ENCODE results near the gene KLHL3.
"Not testable (repeated sequence)": the region's sequence is repeated elsewhere in the genome, so short reads cannot be mapped to it uniquely, and the experiment has no call there.

The KLHL3 gene

GRCh38 chr5:137646761-137647160, 89.1 kb downstream of the KLHL3 start:
- DNase-seq (ENCODE audit: low spot score): no peak
- in situ Hi-C loops (cut with MboI; ENCODE audit: low pct_unique_long_range_greater_than_20kb, low sequenced_read_pairs, unreplicated experiment): no loop called here
- no peak for TF ChIP-seq CTCF (IDR thresholded peaks at IDR 0.05; ENCODE audit: extremely low read depth, insufficient read depth, missing control alignments)

- DNase-seq (ENCODE audit: low spot score); in situ Hi-C loops (cut with MboI; ENCODE audit: low pct_unique_long_range_greater_than_20kb, low sequenced_read_pairs, unreplicated experiment): not testable (repeated sequence)
Observed at GRCh38 chr5:137643081-137643480, 92.8 kb downstream of the KLHL3 start.

- in situ Hi-C loops (cut with MboI; ENCODE audit: low pct_unique_long_range_greater_than_20kb, low sequenced_read_pairs, unreplicated experiment): no loop called here
- TF ChIP-seq CTCF (IDR thresholded peaks at IDR 0.05; ENCODE audit: extremely low read depth, insufficient read depth, missing control alignments): no peak
- no peak for DNase-seq (ENCODE audit: low spot score)
Observed at GRCh38 chr5:137642091-137642490, 93.8 kb downstream of the KLHL3 start.

GRCh38 chr5:137641148-137641547, 94.7 kb downstream of the KLHL3 start:
- TF ChIP-seq CTCF (IDR thresholded peaks at IDR 0.05; ENCODE audit: extremely low read depth, insufficient read depth, missing control alignments): no peak
- no peak for DNase-seq (ENCODE audit: low spot score)
- in situ Hi-C loops (cut with MboI; ENCODE audit: low pct_unique_long_range_greater_than_20kb, low sequenced_read_pairs, unreplicated experiment): no loop called here

- in situ Hi-C loops (cut with MboI; ENCODE audit: low pct_unique_long_range_greater_than_20kb, low sequenced_read_pairs, unreplicated experiment): no loop called here
- TF ChIP-seq CTCF (IDR thresholded peaks at IDR 0.05; ENCODE audit: extremely low read depth, insufficient read depth, missing control alignments): no peak
- no peak for DNase-seq (ENCODE audit: low spot score)
Observed at GRCh38 chr5:137639645-137640044, 96.2 kb downstream of the KLHL3 start.

- in situ Hi-C loops (cut with MboI; ENCODE audit: low pct_unique_long_range_greater_than_20kb, low sequenced_read_pairs, unreplicated experiment): no loop called here
Observed at GRCh38 chr5:137638841-137639240, 97.0 kb downstream of the KLHL3 start.

More at GRCh38 chr5:137638841-137639240, 97.0 kb downstream of the KLHL3 start:
- no peak for TF ChIP-seq CTCF (IDR thresholded peaks at IDR 0.05; ENCODE audit: extremely low read depth, insufficient read depth, missing control alignments)
- DNase-seq (ENCODE audit: low spot score): no peak
